Caco-2 (cell line): ENCODE results near the gene GTF2F1. TPM values are rescaled to one million over a fixed set of nuclear protein-coding genes. Genes with fewer than 3 reads are reported as not detected.

ENCODE experiments used
- BruUV-seq: library from RNA; stranded (reverse); fragments of 400-500 nt; replicated peaks from 2 replicates; lab custom pipeline; 2021; lab: Mats Ljungman, UMichigan
- CTCF ChIA-PET: fragments of 300-600 bp; sonication (Branson Sonifier 250); formaldehyde crosslinking; loops from one replicate; lab custom pipeline; 2022; ENCODE audit warnings: antibody characterized with exemption; lab: Charles Lee
- POLR2A ChIA-PET: fragments of 300-600 bp; sonication (Branson Sonifier 250); formaldehyde crosslinking; loops from one replicate; lab custom pipeline; 2022; ENCODE audit warnings: antibody characterized with exemption; lab: Charles Lee
- DNase-seq, 2 experiments: peaks; one replicate each; pipeline versions ENCODE4 v3.0.0 to v3.0.0-alpha.2; 2020 to 2022
- H3K27me3 ChIP-seq: replicated peaks from 2 replicates; pipeline ENCODE4 v1.6.0; 2011; ENCODE audit warnings: low read length; ENCODE audit not compliant: control insufficient read depth, insufficient read depth
- H3K36me3 ChIP-seq: 2 replicates; pipeline ENCODE4 v1.5.1; 2011; ENCODE audit warnings: low read length; ENCODE audit not compliant: control insufficient read depth, insufficient read depth
- H3K4me1 ChIP-seq: fragments of 250-450 bp; sonication (Bioruptor Pico); 2 replicates; pipeline ENCODE4 v1.5.1; 2020; ENCODE audit warnings: mild to moderate bottlenecking
- H3K4me3 ChIP-seq: 2 replicates; pipeline ENCODE4 v1.5.1; 2011; ENCODE audit warnings: low read depth, mild to moderate bottlenecking, control low read depth, low read length
- H3K9me3 ChIP-seq: fragments of 250-450 bp; sonication (Bioruptor Pico); 2 replicates; pipeline ENCODE4 v1.5.1; 2020; ENCODE audit warnings: mild to moderate bottlenecking, moderate library complexity
- H3K27ac Mint-ChIP-seq: one replicate; pipeline ENCODE4 v1.8.0; 2022; ENCODE audit warnings: mixed read lengths; ENCODE audit not compliant: unreplicated experiment
- H3K27me3 Mint-ChIP-seq: one replicate; pipeline ENCODE4 v1.8.0; 2022; ENCODE audit warnings: mixed read lengths; ENCODE audit not compliant: insufficient read depth, unreplicated experiment
- H3K36me3 Mint-ChIP-seq: one replicate; pipeline ENCODE4 v1.8.0; 2022; ENCODE audit warnings: mild to moderate bottlenecking, mixed read lengths; ENCODE audit not compliant: insufficient read depth, unreplicated experiment
- H3K4me1 Mint-ChIP-seq: one replicate; pipeline ENCODE4 v1.8.0; 2022; ENCODE audit warnings: low read depth, mixed read lengths; ENCODE audit not compliant: unreplicated experiment
- H3K4me3 Mint-ChIP-seq: one replicate; pipeline ENCODE4 v1.8.0; 2022; ENCODE audit warnings: mild to moderate bottlenecking, moderate library complexity, mixed read lengths; ENCODE audit not compliant: unreplicated experiment
- H3K9me3 Mint-ChIP-seq: one replicate; pipeline ENCODE4 v1.8.0; 2022; ENCODE audit warnings: mixed read lengths; ENCODE audit not compliant: unreplicated experiment
- CTCF ChIP-seq, 2 experiments: fragments of 200-600 bp in 1 of 2; IDR thresholded peaks; 1 replicate in 1 of 2; 2 replicates in 1 of 2; pipeline versions ENCODE4 v1.5.1 to v1.8.0; 2011 to 2022; ENCODE audit warnings: antibody characterized with exemption in 1 of 2, control low read depth in 1 of 2, inconsistent platforms in 1 of 2, low read depth in 1 of 2, low read length in 1 of 2, mild to moderate bottlenecking in 1 of 2, moderate library complexity in 1 of 2; ENCODE audit not compliant: insufficient read depth in 1 of 2, severe bottlenecking in 1 of 2, unreplicated experiment in 1 of 2
- intact Hi-C: fragments of 100-400 bp; cut with micrococcal nuclease; formaldehyde crosslinking; loops from one replicate; pipeline ENCODE4 v1.10.0; 2022; ENCODE audit not compliant: unreplicated experiment
- total RNA-seq: library from RNA; stranded (reverse); gene quantifications from 2 replicates; pipeline ENCODE4 v1.2.3, GENCODE V29; 2022

The GTF2F1 gene
- total RNA-seq, 1 experiment from 2014 or later: 77.4 TPM

GRCh38 chr19:6414793-6415590 is 22.0 kb upstream of the GTF2F1 start:
- Mint-ChIP-seq H3K27me3 (no peaks in the 10 kb centered on the region), H3K36me3 (peaks cover 79% of the 10 kb centered on the region), H3K27ac (no peak overlapping the region), H3K9me3 (no peaks in the 10 kb centered on the region), H3K4me3 (no peak overlapping the region), H3K4me1 (peaks cover 5% of the 10 kb centered on the region)
- ChIA-PET POLR2A (no interaction called here), CTCF (interaction anchor here (0.6 kb wide), 1 partner anchor 12 kb away, joined by 3 read pairs; no protein-coding TSS in a partner anchor)
- Histone ChIP-seq H3K27me3 (no peaks in the 10 kb centered on the region), H3K36me3 (peaks cover 5% of the 10 kb centered on the region), H3K4me3 (no peak overlapping the region), H3K4me1 (no peaks in the 10 kb centered on the region), H3K9me3 (no peaks in the 10 kb centered on the region)
- peak in 1 of 2 experiments; percentile 32 for DNase-seq
- no TSS peak for BruUV-seq
- intact Hi-C loops: no loop called here
- TF ChIP-seq CTCF (IDR thresholded peaks at IDR 0.05; ENCODE audit: insufficient read depth in 1 of 2, low read depth in 1 of 2, low read length in 1 of 2, severe bottlenecking in 1 of 2, unreplicated experiment in 1 of 2): no peak

GRCh38 chr19:6413721-6414643 is 21.0 kb upstream of the GTF2F1 start:
- peaks cover 74% of the 10 kb centered on the region for H3K36me3 Mint-ChIP-seq
- no peaks in the 10 kb centered on the region for H3K4me1 ChIP-seq
- H3K9me3 Mint-ChIP-seq: no peaks in the 10 kb centered on the region
- TSS peak; percentile 53 for BruUV-seq
- H3K4me3 Mint-ChIP-seq: no peak overlapping the region
- intact Hi-C loops: no loop called here
- no peak for TF ChIP-seq CTCF (IDR thresholded peaks at IDR 0.05; ENCODE audit: insufficient read depth in 1 of 2, low read depth in 1 of 2, low read length in 1 of 2, severe bottlenecking in 1 of 2, unreplicated experiment in 1 of 2)
- peaks cover 5% of the 10 kb centered on the region for H3K36me3 ChIP-seq
- H3K27me3 ChIP-seq: no peaks in the 10 kb centered on the region
- no peaks in the 10 kb centered on the region for H3K9me3 ChIP-seq
- peak in 1 of 2 experiments; percentile 36 for DNase-seq
- no peak overlapping the region for H3K4me3 ChIP-seq
- no peak overlapping the region for H3K27ac Mint-ChIP-seq
- CTCF ChIA-PET: interaction anchor here (0.6 kb wide), 1 partner anchor 11 kb away, joined by 3 read pairs; no protein-coding TSS in a partner anchor
- POLR2A ChIA-PET: no interaction called here
- H3K27me3 Mint-ChIP-seq: no peaks in the 10 kb centered on the region
- H3K4me1 Mint-ChIP-seq: peaks cover 5% of the 10 kb centered on the region

- no TSS peak for BruUV-seq
- Mint-ChIP-seq H3K4me3 (no peak overlapping the region), H3K9me3 (no peaks in the 10 kb centered on the region), H3K27ac (no peak overlapping the region), H3K36me3 (peaks cover 67% of the 10 kb centered on the region), H3K27me3 (no peaks in the 10 kb centered on the region), H3K4me1 (peaks cover 5% of the 10 kb centered on the region)
- DNase-seq: no peak
- no peaks in the 10 kb centered on the region for H3K9me3 ChIP-seq
- POLR2A ChIA-PET: no interaction called here
- CTCF ChIA-PET: no interaction called here
- H3K36me3 ChIP-seq: peaks cover 3% of the 10 kb centered on the region
- H3K27me3 ChIP-seq: no peaks in the 10 kb centered on the region
- no peak overlapping the region for H3K4me3 ChIP-seq
- no peaks in the 10 kb centered on the region for H3K4me1 ChIP-seq
- TF ChIP-seq CTCF (IDR thresholded peaks at IDR 0.05; ENCODE audit: insufficient read depth in 1 of 2, low read depth in 1 of 2, low read length in 1 of 2, severe bottlenecking in 1 of 2, unreplicated experiment in 1 of 2): no peak
- intact Hi-C loops: no loop called here
Observed at GRCh38 chr19:6413291-6413690, 20.3 kb upstream of the GTF2F1 start.
